H1 (cell line): ENCODE data around the gene PRR35. TPM values are rescaled to one million over a fixed set of nuclear protein-coding genes. Genes with fewer than 3 reads are reported as not detected.

Experiments used
- CTCF ChIA-PET: fragments of 300-600 bp; sonication (Branson Sonifier 250); formaldehyde crosslinking; loops from one replicate; lab custom pipeline; 2021; ENCODE audit not compliant: partially characterized antibody; lab: Charles Lee
- POLR2A ChIA-PET: fragments of 300-600 bp; sonication (Branson Sonifier 250); formaldehyde crosslinking; loops from one replicate; lab custom pipeline; 2021; ENCODE audit warnings: inconsistent platforms; ENCODE audit not compliant: partially characterized antibody; lab: Charles Lee
- DNase-seq, 2 experiments: peaks; one replicate each; pipeline versions ENCODE4 v3.0.0 to v3.0.0-alpha.2; 2010 to 2022; ENCODE audit warnings: low spot score in 2 of 2, low read depth in 1 of 2, mixed read lengths in 1 of 2
- FAIRE-seq: peaks from 2 replicates; lab custom pipeline; 2011; peaks lifted over from hg19 to GRCh38; lab: Jason Lieb, UNC
- H2AFZ ChIP-seq: 2 replicates; pipeline ENCODE4 v1.8.1; 2012; ENCODE audit warnings: low read length, inconsistent platforms
- H2AK5ac ChIP-seq: 2 replicates; pipeline ENCODE4 v1.6.1; 2013; ENCODE audit warnings: low read depth, low read length
- H2BK120ac ChIP-seq: replicated peaks from 2 replicates; pipeline ENCODE3; 2013; ENCODE audit warnings: low read depth, low read length, inconsistent platforms
- H2BK12ac ChIP-seq: 2 replicates; pipeline ENCODE4 v1.6.1; 2013; ENCODE audit warnings: low read depth, low read length
- H2BK15ac ChIP-seq: 2 replicates; pipeline ENCODE4 v1.6.1; 2013; ENCODE audit warnings: low read length
- H2BK20ac ChIP-seq: 2 replicates; pipeline ENCODE4 v1.6.1; 2013; ENCODE audit warnings: low read length
- H2BK5ac ChIP-seq: 2 replicates; pipeline ENCODE4 v1.6.1; 2013; ENCODE audit warnings: low read depth, low read length
- H3K14ac ChIP-seq: 2 replicates; pipeline ENCODE4 v1.6.1; 2013; ENCODE audit warnings: inconsistent platforms; ENCODE audit not compliant: insufficient read length
- H3K18ac ChIP-seq: 2 replicates; pipeline ENCODE4 v1.6.1; 2013; ENCODE audit warnings: low read length; ENCODE audit errors: extremely low read depth
- H3K23ac ChIP-seq: 2 replicates; pipeline ENCODE4 v1.6.1; 2013; ENCODE audit warnings: inconsistent platforms; ENCODE audit not compliant: insufficient read length
- H3K23me2 ChIP-seq: 2 replicates; pipeline ENCODE4 v1.6.1; 2013; ENCODE audit warnings: low read depth, low read length
- H3K27ac ChIP-seq: 2 replicates; pipeline ENCODE4 v1.6.1; 2011; ENCODE audit warnings: low read depth, low read length, inconsistent platforms
- H3K27me3 ChIP-seq, 4 experiments: replicated peaks in 1 of 4; 1 replicate in 1 of 4; 2 replicates in 3 of 4; pipeline versions ENCODE4 v1.6.1 to v1.8.1; 2011 to 2013; ENCODE audit warnings: low read length in 3 of 4, mild to moderate bottlenecking in 3 of 4, inconsistent platforms in 2 of 4, mixed read lengths in 2 of 4, moderate library complexity in 1 of 4; ENCODE audit not compliant: control insufficient read depth in 3 of 4, insufficient read depth in 3 of 4; ENCODE audit errors: extremely low read depth in 1 of 4
- H3K36me3 ChIP-seq, 4 experiments: 2 replicates each; pipeline versions ENCODE4 v1.6.1 to v1.8.1; 2011 to 2013; ENCODE audit warnings: mild to moderate bottlenecking in 4 of 4, low read length in 3 of 4, moderate library complexity in 2 of 4, control low read depth in 1 of 4, inconsistent platforms in 1 of 4; ENCODE audit not compliant: insufficient read depth in 4 of 4, control insufficient read depth in 2 of 4
- H3K4ac ChIP-seq: replicated peaks from 2 replicates; pipeline ENCODE3; 2013; ENCODE audit warnings: low read length, low read depth, mixed read lengths, inconsistent platforms; ENCODE audit not compliant: insufficient read length
- H3K4me1 ChIP-seq, 4 experiments: replicated peaks in 1 of 4; 1 replicate in 1 of 4; 2 replicates in 3 of 4; pipeline versions ENCODE4 v1.6.1 to v1.8.1; 2011 to 2013; ENCODE audit warnings: low read length in 3 of 4, inconsistent platforms in 2 of 4, mixed read lengths in 1 of 4; ENCODE audit not compliant: insufficient read depth in 4 of 4, control insufficient read depth in 3 of 4
- H3K4me2 ChIP-seq, 2 experiments: 2 replicates each; pipeline versions ENCODE4 v1.6.1 to v1.8.1; 2011 to 2013; ENCODE audit warnings: low read depth in 2 of 2, low read length in 2 of 2, control low read depth in 1 of 2, inconsistent platforms in 1 of 2, mild to moderate bottlenecking in 1 of 2; ENCODE audit not compliant: insufficient read depth in 1 of 2
- H3K4me3 ChIP-seq, 4 experiments: fragments of 200-600, 300-600 bp in 1 of 4; sonication (generic), shearing (Covaris generic), sonication (Bioruptor Twin) in 1 of 4; 2 replicates each; pipeline versions ENCODE4 v1.5.1 to v1.8.1; 2011 to 2016; ENCODE audit warnings: low read length in 4 of 4, low read depth in 3 of 4, control low read depth in 2 of 4, inconsistent platforms in 2 of 4, mild to moderate bottlenecking in 2 of 4, mixed read lengths in 1 of 4, moderate library complexity in 1 of 4; ENCODE audit not compliant: insufficient read depth in 2 of 4; ENCODE audit errors: extremely low read depth in 1 of 4
- H3K56ac ChIP-seq: replicated peaks from 2 replicates; pipeline ENCODE3; 2013; ENCODE audit warnings: low read depth, mild to moderate bottlenecking, mixed read lengths, low read length, inconsistent platforms; ENCODE audit not compliant: insufficient read length
- H3K79me1 ChIP-seq: 2 replicates; pipeline ENCODE4 v1.6.1; 2013; ENCODE audit warnings: low read depth, low read length, control low read depth
- H3K79me2 ChIP-seq, 2 experiments: 2 replicates each; pipeline versions ENCODE4 v1.6.1 to v1.8.1; 2012 to 2013; ENCODE audit warnings: low read length in 2 of 2, mild to moderate bottlenecking in 2 of 2, inconsistent platforms in 1 of 2; ENCODE audit not compliant: insufficient read depth in 2 of 2, control insufficient read depth in 1 of 2
- H3K9ac ChIP-seq, 4 experiments: replicated peaks in 1 of 4; 1 replicate in 1 of 4; 2 replicates in 3 of 4; pipeline versions ENCODE4 v1.6.1 to v1.8.1; 2011 to 2013; ENCODE audit warnings: low read depth in 3 of 4, low read length in 3 of 4, control low read depth in 2 of 4, mild to moderate bottlenecking in 2 of 4, moderate library complexity in 2 of 4, inconsistent platforms in 1 of 4; ENCODE audit errors: extremely low read depth in 1 of 4
- H3K9me3 ChIP-seq, 2 experiments: 2 replicates each; pipeline versions ENCODE4 v1.6.1 to v1.8.1; 2012 to 2013; ENCODE audit warnings: mild to moderate bottlenecking in 2 of 2, moderate library complexity in 2 of 2, control low read depth in 1 of 2, inconsistent platforms in 1 of 2, low read depth in 1 of 2, low read length in 1 of 2, mixed read lengths in 1 of 2; ENCODE audit not compliant: insufficient read depth in 2 of 2
- H4K20me1 ChIP-seq, 2 experiments: replicated peaks in 1 of 2; 2 replicates each; pipeline versions ENCODE3 to v1.8.1; 2011 to 2013; ENCODE audit warnings: inconsistent platforms in 2 of 2, low read length in 2 of 2, mild to moderate bottlenecking in 1 of 2; ENCODE audit not compliant: insufficient read depth in 2 of 2, control insufficient read depth in 1 of 2
- H4K5ac ChIP-seq: 2 replicates; pipeline ENCODE4 v1.6.1; 2013; ENCODE audit warnings: low read length, low read depth, mixed read lengths, inconsistent platforms; ENCODE audit not compliant: insufficient read length
- H4K8ac ChIP-seq: 2 replicates; pipeline ENCODE4 v1.8.0; 2013; ENCODE audit warnings: mild to moderate bottlenecking, moderate library complexity, low read length, inconsistent platforms; ENCODE audit not compliant: insufficient read depth; ENCODE audit errors: extremely low read depth
- H4K91ac ChIP-seq: replicated peaks from 2 replicates; pipeline ENCODE3; 2013; ENCODE audit warnings: low read length, mixed read lengths, inconsistent platforms; ENCODE audit not compliant: insufficient read length
- BACH1 ChIP-seq: IDR thresholded peaks from 2 replicates; pipeline ENCODE4 v1.6.1; 2012; ENCODE audit warnings: low read length, improper control_type of control experiment
- CBX5 ChIP-seq: fragments of 300-800, 300-1000 bp; sonication (generic); IDR thresholded peaks from 2 replicates; pipeline ENCODE4 v1.7.1; 2016; ENCODE audit warnings: antibody characterized with exemption, low read length, low read depth
- CHD2 ChIP-seq: IDR thresholded peaks from 2 replicates; pipeline ENCODE4 v1.6.1; 2012; ENCODE audit warnings: low read length, improper control_type of control experiment
- GTF2F1 ChIP-seq: IDR thresholded peaks from 2 replicates; pipeline ENCODE4 v1.6.1; 2012; ENCODE audit warnings: low read depth, low read length, improper control_type of control experiment, borderline replicate concordance
- SP4 ChIP-seq: IDR thresholded peaks from 2 replicates; pipeline ENCODE4 v1.6.1; 2012; ENCODE audit warnings: low read length, inconsistent platforms
- WGBS, 2 experiments: shearing (Covaris generic) in 1 of 2; methylation state at CpG; one replicate each; pipeline versions ENCODE4 v1.1.6 to v1.1.7; 2013 to 2015; ENCODE audit warnings: low lambda C conversion rate in 2 of 2, mixed read lengths in 2 of 2, inconsistent platforms in 1 of 2, low coverage in 1 of 2, missing lambda C conversion rate in 1 of 2; ENCODE audit not compliant: insufficient replicate concordance in 2 of 2, insufficient coverage in 1 of 2, insufficient read length in 1 of 2; ENCODE audit errors: extremely low coverage in 1 of 2, missing lambda C conversion rate in 1 of 2; 5-methylcytosine and 5-hydroxymethylcytosine counted together
- polyA plus RNA-seq, 7 experiments: library from polyadenylated mRNA; depleted of rRNA in 3 of 7; stranded (reverse) in 5 of 7; unstranded in 2 of 7; fragments of >200 nt in 5 of 7; fragments of 200-250 nt in 2 of 7; gene quantifications; 1 replicate in 5 of 7; 2 replicates in 1 of 7; 4 replicates in 1 of 7; pipeline versions ENCODE4 v1.2.1 to v1.2.3, GENCODE V29; 2011 to 2013; ENCODE audit warnings: missing spikeins in 2 of 7, mixed read lengths in 2 of 7
- total RNA-seq: library from RNA; stranded (reverse); fragmentation: NEBNext Ultra II Directional; extraction: Animal tissue kit (Norgen Biotek cat#: 25700); gene quantifications from 2 replicates; pipeline ENCODE4 v1.2.1, GENCODE V29; 2021

Gene PRR35
- total and polyA plus RNA-seq, 2 of the 8 experiments (the other 6 are each of a cell fraction or from before 2014, with no cell fraction given): 0.38 to 0.50 TPM

DNA sequence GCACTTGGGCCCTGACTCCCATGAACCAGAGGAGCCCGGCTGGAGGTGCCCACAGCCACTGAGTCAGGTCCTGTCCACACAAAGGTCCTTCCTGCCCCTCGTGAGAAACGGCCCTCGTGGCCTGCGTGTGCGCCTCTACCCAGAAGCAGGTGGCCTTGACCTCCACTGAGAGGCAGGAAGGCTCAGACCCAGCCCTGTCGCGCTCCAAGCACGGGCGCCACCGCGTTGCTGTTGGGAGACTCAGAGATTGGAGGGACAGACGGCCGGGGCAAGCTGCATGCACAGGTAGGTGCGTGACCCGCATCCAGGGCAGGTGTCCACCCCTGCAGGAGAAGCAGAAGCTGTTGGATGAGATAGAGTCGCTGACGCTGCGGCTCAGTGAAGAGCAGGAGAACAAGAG, 40.8 kb upstream of the PRR35 start:
- H4K91ac ChIP-seq: no peak overlapping the region
- no peak overlapping the region for H2AK5ac ChIP-seq
- TF ChIP-seq GTF2F1 (no peak), SP4 (no peak), BACH1 (no peak), CHD2 (no peak), CBX5 (no peak)
- TF ChIP-seq, all 59 proteins: peak for 0
- H3K27me3 ChIP-seq: no peaks in the 10 kb centered on the region
- no peak overlapping the region for H2BK20ac ChIP-seq
- no peak overlapping the region for H3K27ac ChIP-seq
- peaks cover 2 to 10% (median 6%) of the 10 kb centered on the region in 4 experiments; a peak in 5 of 8 replicates for H3K36me3 ChIP-seq
- H3K23me2 ChIP-seq: no peaks in the 10 kb centered on the region
- no peak overlapping the region for H3K4ac ChIP-seq
- ChIA-PET CTCF (interaction anchor here (0.6 to 3.7 kb wide), 22 partner anchors 9 to 457 kb away, joined by 3 to 12 read pairs (median 5); no protein-coding TSS in a partner anchor), POLR2A (interaction anchor here (1.0 to 1.8 kb wide), 6 partner anchors 8 to 123 kb away, joined by 3 to 6 read pairs (median 4); partner anchors contain the start of genes CAPN15 and RAB11FIP3)
- no peak overlapping the region for H3K4me3 ChIP-seq
- no peaks in the 10 kb centered on the region for H3K79me1 ChIP-seq
- H3K18ac ChIP-seq: no peak overlapping the region
- 94% methylated on average over 19 of the region's 19 CpGs; no CpG with 5 or more reads in 1 of the 2 experiments for WGBS, 2 experiments
- no peak overlapping the region for H3K4me2 ChIP-seq
- H2AFZ ChIP-seq: no peak overlapping the region
- no peak overlapping the region for H2BK12ac ChIP-seq
- no peak for DNase-seq
- no peak overlapping the region for H3K23ac ChIP-seq
- H3K14ac ChIP-seq: no peak overlapping the region
- no peak overlapping the region for H3K56ac ChIP-seq
- no peaks in the 10 kb centered on the region for H3K9me3 ChIP-seq
- peaks cover 0 to 4% (median under 1%) of the 10 kb centered on the region in 4 experiments; a peak in 3 of 7 replicates for H3K4me1 ChIP-seq
- FAIRE-seq: no peak
- no peak overlapping the region; the same call in 1 of the 2 replicates for H2BK5ac ChIP-seq
- H4K20me1 ChIP-seq: peaks cover 0 to 8% of the 10 kb centered on the region in 2 experiments
- no peaks in the 10 kb centered on the region for H3K79me2 ChIP-seq
- peak overlapping the region; percentile 74; the same call in 1 of the 2 replicates for H4K8ac ChIP-seq
- H4K5ac ChIP-seq: no peak overlapping the region
- H2BK120ac ChIP-seq: no peak overlapping the region
- no peak overlapping the region for H2BK15ac ChIP-seq
- no peak overlapping the region for H3K9ac ChIP-seq
